Dermis blood vessel endothelial cell (primary cell): ENCODE measurements around the gene LCE3E. TPM values are rescaled to one million over a fixed set of nuclear protein-coding genes. Genes with fewer than 3 reads are reported as not detected.

Experiments
- total RNA-seq: library from RNA; depleted of rRNA; stranded (reverse); fragments of >200 nt; gene quantifications from 2 replicates; pipeline ENCODE4 v1.2.3, GENCODE V29; 2014

Gene LCE3E
- total RNA-seq, 1 donor from 2014 or later = not detected

Other genes with a start within 250 kb of the LCE3E start
- gene FLG, start 241.5 kb downstream of the LCE3E start, total RNA-seq = under 0.01 and 0.05 TPM in 2 replicates
- gene FLG2, start 206.8 kb downstream of the LCE3E start, total RNA-seq = not detected in 2 replicates
- gene CRNN, start 152.5 kb downstream of the LCE3E start, total RNA-seq = not detected in 2 replicates
- gene LCE5A, start 56.0 kb downstream of the LCE3E start, total RNA-seq = not detected in 2 replicates
- not detected in 2 replicates for gene CRCT1, start 52.3 kb downstream of the LCE3E start, total RNA-seq
- not detected in 2 replicates for gene LCE3D, start 13.7 kb upstream of the LCE3E start, total RNA-seq
- not detected in 2 replicates for gene LCE3C, start 33.5 kb upstream of the LCE3E start, total RNA-seq
- gene LCE3B, start 47.0 kb upstream of the LCE3E start, total RNA-seq = not detected in 2 replicates
- not detected in 2 replicates for gene LCE3A, start 56.3 kb upstream of the LCE3E start, total RNA-seq
- not detected in 2 replicates for gene LCE2D, start 96.6 kb upstream of the LCE3E start, total RNA-seq
- gene LCE2C, start 108.5 kb upstream of the LCE3E start, total RNA-seq = not detected in 2 replicates
- gene LCE2B, start 119.3 kb upstream of the LCE3E start, total RNA-seq = not detected in 2 replicates
- gene LCE2A, start 131.6 kb upstream of the LCE3E start, total RNA-seq = not detected in 2 replicates
- gene LCE4A, start 141.4 kb upstream of the LCE3E start, total RNA-seq = not detected in 2 replicates
- not detected in 2 replicates for gene KPRP, start 191.2 kb upstream of the LCE3E start, total RNA-seq
- not detected in 2 replicates for gene LCE1F, start 208.4 kb upstream of the LCE3E start, total RNA-seq
- not detected in 2 replicates for gene LCE1E, start 219.5 kb upstream of the LCE3E start, total RNA-seq
- not detected in 2 replicates for gene LCE1D, start 229.9 kb upstream of the LCE3E start, total RNA-seq
- not detected in 2 replicates for gene LCE1C, start 239.9 kb upstream of the LCE3E start, total RNA-seq
- not detected in 2 replicates for gene LCE1B, start 245.2 kb upstream of the LCE3E start, total RNA-seq